ENCODE data around the gene SLC6A8. TPM values are rescaled to one million over a fixed set of nuclear protein-coding genes. Genes with fewer than 3 reads are reported as not detected.
"Not testable (repeated sequence)": the region's sequence is repeated elsewhere in the genome, so short reads cannot be mapped to it uniquely, and the experiment has no call there.

The SLC6A8 gene
- total RNA-seq, 1 experiment from 2014 or later = 49.8 TPM

DNA sequence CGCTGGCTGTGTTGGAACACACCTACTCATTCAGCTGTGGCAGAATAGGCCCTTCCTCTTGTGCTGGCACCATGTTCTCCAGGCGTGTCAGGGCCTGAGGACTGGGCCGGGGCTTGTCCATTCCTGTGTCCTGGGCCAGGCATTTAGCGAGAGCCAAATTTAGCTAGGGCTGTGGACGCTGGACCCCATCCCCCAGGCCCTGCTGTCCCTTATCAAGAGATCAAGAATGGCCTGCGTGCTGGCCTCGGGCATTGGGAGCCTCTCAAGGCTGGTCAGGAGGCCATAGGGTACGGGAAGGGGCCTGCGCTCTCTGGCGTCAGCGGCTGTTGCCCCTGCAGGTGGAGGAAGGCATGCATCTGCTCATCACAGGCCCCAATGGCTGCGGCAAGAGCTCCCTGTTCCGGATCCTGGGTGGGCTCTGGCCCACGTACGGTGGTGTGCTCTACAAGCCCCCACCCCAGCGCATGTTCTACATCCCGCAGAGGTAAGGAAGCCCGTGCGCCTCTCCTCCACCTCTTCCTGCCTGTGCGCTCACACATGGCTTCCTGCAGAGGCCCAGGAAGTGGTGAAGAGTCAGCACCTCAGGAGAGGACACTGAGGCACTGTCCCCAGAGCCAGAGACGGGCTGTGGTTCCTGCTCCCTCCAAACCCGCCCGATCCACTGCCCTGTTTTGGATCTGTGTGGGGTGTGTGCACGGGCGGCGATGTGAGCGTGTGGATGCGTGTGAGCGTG is 52.2 kb downstream of the SLC6A8 start:
- Histone ChIP-seq H3K36me3 (ENCODE audit: insufficient read depth, low read length, poor library complexity, severe bottlenecking) (no peaks in the 10 kb centered on the region), H3K4me1 (ENCODE audit: insufficient read depth, low read length, poor library complexity, severe bottlenecking) (no peaks in the 10 kb centered on the region), H3K27me3 (replicated peaks; ENCODE audit: insufficient read depth, low read depth, low read length, poor library complexity) (no peaks in the 10 kb centered on the region), H3K9me3 (ENCODE audit: low read depth, low read length, poor library complexity, severe bottlenecking) (no peaks in the 10 kb centered on the region), H3K4me3 (ENCODE audit: low read depth, low read length, poor library complexity, severe bottlenecking) (no peak overlapping the region), H3K27ac (ENCODE audit: low read depth, low read length, poor library complexity, severe bottlenecking) (no peak overlapping the region)
- no peak for TF ChIP-seq EZH2 (IDR thresholded peaks at IDR 0.05; ENCODE audit: borderline replicate concordance, low read depth, low read length, poor library complexity, severe bottlenecking)
- TF ChIP-seq, protein P1, sequence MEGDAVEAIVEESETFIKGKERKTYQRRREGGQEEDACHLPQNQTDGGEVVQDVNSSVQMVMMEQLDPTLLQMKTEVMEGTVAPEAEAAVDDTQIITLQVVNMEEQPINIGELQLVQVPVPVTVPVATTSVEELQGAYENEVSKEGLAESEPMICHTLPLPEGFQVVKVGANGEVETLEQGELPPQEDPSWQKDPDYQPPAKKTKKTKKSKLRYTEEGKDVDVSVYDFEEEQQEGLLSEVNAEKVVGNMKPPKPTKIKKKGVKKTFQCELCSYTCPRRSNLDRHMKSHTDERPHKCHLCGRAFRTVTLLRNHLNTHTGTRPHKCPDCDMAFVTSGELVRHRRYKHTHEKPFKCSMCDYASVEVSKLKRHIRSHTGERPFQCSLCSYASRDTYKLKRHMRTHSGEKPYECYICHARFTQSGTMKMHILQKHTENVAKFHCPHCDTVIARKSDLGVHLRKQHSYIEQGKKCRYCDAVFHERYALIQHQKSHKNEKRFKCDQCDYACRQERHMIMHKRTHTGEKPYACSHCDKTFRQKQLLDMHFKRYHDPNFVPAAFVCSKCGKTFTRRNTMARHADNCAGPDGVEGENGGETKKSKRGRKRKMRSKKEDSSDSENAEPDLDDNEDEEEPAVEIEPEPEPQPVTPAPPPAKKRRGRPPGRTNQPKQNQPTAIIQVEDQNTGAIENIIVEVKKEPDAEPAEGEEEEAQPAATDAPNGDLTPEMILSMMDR (conservative IDR thresholded peaks at IDR 0.05; ENCODE audit: low read depth, low read length) = no peak
- ChIA-PET CTCF (no interaction called here), POLR2A (ENCODE audit: low non-redundant PET) (no interaction called here)
- no TSS peak for BruUV-seq (replicated peaks)
- no peak for DNase-seq (ENCODE audit: low spot score)
- intact Hi-C loops (cut with micrococcal nuclease; ENCODE audit: unreplicated experiment) = no loop called here

DNA sequence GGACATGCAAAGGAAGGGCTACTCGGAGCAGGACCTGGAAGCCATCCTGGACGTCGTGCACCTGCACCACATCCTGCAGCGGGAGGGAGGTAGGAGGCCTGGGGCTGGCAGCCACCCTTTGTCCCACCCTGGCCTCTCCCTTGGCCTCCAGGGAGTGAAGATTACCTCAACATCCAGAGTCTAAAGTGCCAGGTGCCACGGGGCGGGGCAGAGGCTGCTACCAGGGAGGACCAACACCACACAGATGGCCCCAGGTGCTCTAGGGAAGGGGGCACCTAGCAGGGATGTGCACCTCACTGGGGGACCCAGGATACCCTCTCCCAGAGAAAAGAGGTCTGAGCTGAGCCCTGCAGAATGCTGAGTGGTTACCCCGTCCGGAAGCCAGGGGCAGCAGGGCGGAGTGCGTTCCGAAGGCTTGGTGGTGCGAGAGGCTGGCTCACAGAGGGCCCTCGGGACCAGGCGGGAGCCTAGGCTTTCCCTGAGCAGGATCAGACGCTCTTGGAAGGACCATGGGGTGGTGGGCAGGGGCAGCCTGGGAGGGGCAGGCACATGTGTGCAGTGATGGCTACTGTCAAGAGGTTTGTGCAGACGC is 53.0 kb downstream of the SLC6A8 start:
- Histone ChIP-seq H3K27me3 (replicated peaks; ENCODE audit: insufficient read depth, low read depth, low read length, poor library complexity) (no peaks in the 10 kb centered on the region), H3K36me3 (ENCODE audit: insufficient read depth, low read length, poor library complexity, severe bottlenecking) (no peaks in the 10 kb centered on the region), H3K9me3 (ENCODE audit: low read depth, low read length, poor library complexity, severe bottlenecking) (no peaks in the 10 kb centered on the region), H3K4me3 (ENCODE audit: low read depth, low read length, poor library complexity, severe bottlenecking) (no peak overlapping the region), H3K27ac (ENCODE audit: low read depth, low read length, poor library complexity, severe bottlenecking) (no peak overlapping the region), H3K4me1 (ENCODE audit: insufficient read depth, low read length, poor library complexity, severe bottlenecking) (no peaks in the 10 kb centered on the region)
- ChIA-PET POLR2A (ENCODE audit: low non-redundant PET) (no interaction called here), CTCF (no interaction called here)
- no peak for DNase-seq (ENCODE audit: low spot score)
- intact Hi-C loops (cut with micrococcal nuclease; ENCODE audit: unreplicated experiment) = no loop called here
- TF ChIP-seq EZH2 (IDR thresholded peaks at IDR 0.05; ENCODE audit: borderline replicate concordance, low read depth, low read length, poor library complexity, severe bottlenecking) = no peak
- BruUV-seq (replicated peaks) = no TSS peak

DNA sequence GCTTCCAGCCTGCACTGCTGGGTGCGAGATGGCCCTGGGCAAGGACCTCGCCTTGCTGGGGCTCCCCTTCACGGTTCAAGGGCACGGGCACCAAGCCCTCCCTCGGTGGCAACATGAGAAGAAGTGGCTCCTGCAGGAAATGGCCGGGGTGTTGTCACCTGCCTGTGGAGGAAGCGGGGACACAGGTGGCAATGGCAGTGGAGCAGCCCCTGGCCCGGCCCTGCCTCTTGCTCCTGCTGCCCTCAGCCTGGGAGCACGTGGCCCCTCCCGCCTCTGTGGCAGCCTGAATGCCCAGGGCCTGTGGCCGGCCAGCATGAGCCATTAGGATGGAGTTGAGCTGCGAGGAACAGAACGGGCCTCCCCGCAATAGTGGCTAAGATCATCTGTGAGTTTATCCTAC is 53.7 kb downstream of the SLC6A8 start:
- Histone ChIP-seq H3K27ac (ENCODE audit: low read depth, low read length, poor library complexity, severe bottlenecking) (no peak overlapping the region), H3K36me3 (ENCODE audit: insufficient read depth, low read length, poor library complexity, severe bottlenecking) (no peaks in the 10 kb centered on the region), H3K4me3 (ENCODE audit: low read depth, low read length, poor library complexity, severe bottlenecking) (no peak overlapping the region), H3K4me1 (ENCODE audit: insufficient read depth, low read length, poor library complexity, severe bottlenecking) (no peaks in the 10 kb centered on the region), H3K9me3 (ENCODE audit: low read depth, low read length, poor library complexity, severe bottlenecking) (no peaks in the 10 kb centered on the region), H3K27me3 (replicated peaks; ENCODE audit: insufficient read depth, low read depth, low read length, poor library complexity) (no peaks in the 10 kb centered on the region)
- TF ChIP-seq EZH2 (IDR thresholded peaks at IDR 0.05; ENCODE audit: borderline replicate concordance, low read depth, low read length, poor library complexity, severe bottlenecking) = no peak
- TF ChIP-seq, protein P1 (conservative IDR thresholded peaks at IDR 0.05; ENCODE audit: low read depth, low read length) = no peak
- no peak for DNase-seq (ENCODE audit: low spot score)
- POLR2A ChIA-PET (ENCODE audit: low non-redundant PET) = no interaction called here
- intact Hi-C loops (cut with micrococcal nuclease; ENCODE audit: unreplicated experiment) = no loop called here
- CTCF ChIA-PET = no interaction called here
- no TSS peak for BruUV-seq (replicated peaks)

DNA sequence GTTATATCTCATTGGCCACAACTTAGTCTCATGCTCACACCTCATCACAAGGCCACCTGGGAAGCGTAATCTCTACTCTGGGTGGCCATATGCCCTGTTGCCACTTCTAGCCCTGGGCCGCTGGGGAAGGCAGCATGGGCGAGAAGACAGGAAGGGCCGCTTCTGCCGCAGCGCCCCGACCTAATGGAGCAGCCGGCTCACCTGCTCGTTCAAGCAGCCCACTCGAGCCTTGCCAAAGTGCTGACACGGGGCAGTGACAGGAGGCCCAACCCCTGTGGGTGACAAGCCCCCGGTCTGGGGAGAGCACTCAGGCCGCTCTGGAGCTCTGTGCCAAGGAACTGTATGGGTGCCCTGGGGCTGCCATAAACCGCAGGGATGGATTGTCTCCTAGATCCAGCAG is 54.4 kb downstream of the SLC6A8 start:
- H3K36me3 ChIP-seq (ENCODE audit: insufficient read depth, low read length, poor library complexity, severe bottlenecking); DNase-seq (ENCODE audit: low spot score); H3K9me3 ChIP-seq (ENCODE audit: low read depth, low read length, poor library complexity, severe bottlenecking); intact Hi-C loops (cut with micrococcal nuclease; ENCODE audit: unreplicated experiment); H3K4me1 ChIP-seq (ENCODE audit: insufficient read depth, low read length, poor library complexity, severe bottlenecking); CTCF ChIA-PET; H3K4me3 ChIP-seq (ENCODE audit: low read depth, low read length, poor library complexity, severe bottlenecking); BruUV-seq (replicated peaks); H3K27ac ChIP-seq (ENCODE audit: low read depth, low read length, poor library complexity, severe bottlenecking); POLR2A ChIA-PET (ENCODE audit: low non-redundant PET); H3K27me3 ChIP-seq (replicated peaks; ENCODE audit: insufficient read depth, low read depth, low read length, poor library complexity): not testable (repeated sequence)

DNA sequence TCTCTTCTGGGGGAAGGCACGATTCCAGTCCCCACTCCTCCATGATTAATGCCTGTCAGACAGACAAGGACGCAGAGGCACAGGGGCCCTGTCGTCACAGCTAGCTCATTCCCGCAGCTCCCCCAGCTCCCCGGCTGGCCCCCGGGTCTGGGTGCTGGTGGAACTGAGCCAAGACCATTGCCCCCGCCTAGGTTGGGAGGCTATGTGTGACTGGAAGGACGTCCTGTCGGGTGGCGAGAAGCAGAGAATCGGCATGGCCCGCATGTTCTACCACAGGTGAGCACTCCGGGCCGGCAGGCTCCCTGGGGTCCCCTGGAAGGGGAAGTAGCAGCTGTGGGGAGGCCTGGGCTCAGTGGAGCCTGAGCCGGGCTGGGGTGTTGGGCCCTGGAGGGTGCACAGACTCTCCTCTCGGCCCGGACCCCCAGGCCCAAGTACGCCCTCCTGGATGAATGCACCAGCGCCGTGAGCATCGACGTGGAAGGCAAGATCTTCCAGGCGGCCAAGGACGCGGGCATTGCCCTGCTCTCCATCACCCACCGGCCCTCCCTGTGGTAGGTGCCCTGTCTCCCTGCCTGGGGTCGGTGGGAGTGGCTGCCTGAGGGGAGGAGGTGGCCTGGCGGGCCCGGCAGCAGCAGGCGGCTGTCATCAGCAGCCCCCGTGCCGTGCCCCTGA is 55.2 kb downstream of the SLC6A8 start:
- BruUV-seq (replicated peaks); H3K4me1 ChIP-seq (ENCODE audit: insufficient read depth, low read length, poor library complexity, severe bottlenecking); H3K9me3 ChIP-seq (ENCODE audit: low read depth, low read length, poor library complexity, severe bottlenecking); H3K27ac ChIP-seq (ENCODE audit: low read depth, low read length, poor library complexity, severe bottlenecking); POLR2A ChIA-PET (ENCODE audit: low non-redundant PET); H3K4me3 ChIP-seq (ENCODE audit: low read depth, low read length, poor library complexity, severe bottlenecking); H3K36me3 ChIP-seq (ENCODE audit: insufficient read depth, low read length, poor library complexity, severe bottlenecking); intact Hi-C loops (cut with micrococcal nuclease; ENCODE audit: unreplicated experiment); H3K27me3 ChIP-seq (replicated peaks; ENCODE audit: insufficient read depth, low read depth, low read length, poor library complexity); CTCF ChIA-PET; DNase-seq (ENCODE audit: low spot score): not testable (repeated sequence)

All from A673 (cell line).